HG03108 (cell line): ENCODE data around the gene GTF2F1.
"Not testable (repeated sequence)": the region's sequence is repeated elsewhere in the genome, so short reads cannot be mapped to it uniquely, and the experiment has no call there.

Source experiments
- ATAC-seq: cut with Tn5 transposase; IDR thresholded peaks from one replicate; pipeline ENCODE4 v1.9.1; 2021; ENCODE audit warnings: moderate library complexity; ENCODE audit not compliant: unreplicated experiment

Gene GTF2F1

DNA sequence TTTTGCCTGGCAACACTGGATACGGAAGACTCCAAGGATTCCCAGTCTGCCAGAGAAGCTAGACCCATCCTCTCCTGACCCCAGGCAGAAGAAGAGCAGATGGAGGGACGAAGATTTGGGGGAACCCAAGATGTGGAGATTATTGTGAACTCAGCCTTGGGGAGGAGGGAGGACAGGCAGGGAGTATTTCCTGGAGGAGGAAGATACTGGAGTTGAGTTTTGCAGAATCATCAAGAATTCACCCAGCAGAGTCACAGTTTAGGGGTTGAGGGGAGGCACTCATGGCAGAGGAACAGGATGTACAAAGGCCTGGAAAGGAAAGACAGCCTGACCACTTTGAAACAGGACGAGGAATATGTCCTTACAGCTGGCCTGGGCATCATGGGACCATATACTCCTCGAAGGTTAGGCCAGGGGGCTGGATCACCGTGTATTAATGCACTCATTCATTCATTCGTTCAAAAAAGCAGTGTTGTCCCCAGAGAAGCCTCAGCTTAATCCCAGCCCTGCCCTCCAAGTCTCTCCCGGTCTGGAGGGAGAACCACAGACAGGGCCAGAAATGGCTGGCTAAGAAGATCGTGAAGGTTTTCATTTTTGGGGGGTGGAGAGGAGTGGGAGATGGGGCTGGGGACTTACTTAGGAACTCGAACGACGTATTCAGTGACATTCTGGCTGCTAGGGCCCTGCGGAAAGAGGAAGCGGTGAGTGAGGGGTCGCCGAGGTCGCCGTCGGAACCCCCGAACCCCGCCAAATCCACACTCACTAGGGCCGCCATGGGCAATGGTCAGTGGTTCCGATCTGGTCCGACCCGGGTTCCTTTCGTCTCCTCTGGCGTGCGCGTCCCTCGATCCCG lies 517 bp downstream of the GTF2F1 start:
- no peak for ATAC-seq

GRCh38 chr19:6387372-6387771 lies 5.6 kb downstream of the GTF2F1 start:
- no peak for ATAC-seq

DNA sequence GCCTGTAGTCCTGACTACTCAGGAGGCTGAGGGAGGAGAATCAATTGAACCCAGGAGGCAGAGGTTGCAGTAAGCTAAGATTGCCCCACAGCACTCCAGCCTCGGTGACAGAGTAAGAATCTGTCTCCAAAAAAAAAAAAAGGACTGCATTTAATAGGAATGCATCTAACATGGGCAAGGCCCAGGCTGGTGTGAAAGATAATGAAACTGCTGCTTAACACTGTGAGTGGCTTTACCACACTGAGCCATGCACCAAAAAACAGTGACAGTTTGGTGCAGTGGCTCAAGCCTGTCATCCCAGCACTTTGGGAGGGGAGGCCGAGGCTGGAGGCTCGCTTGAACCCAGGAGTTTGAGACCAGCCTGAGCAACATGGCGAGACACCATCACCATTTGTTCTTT lies 8.6 kb downstream of the GTF2F1 start:
- ATAC-seq, result no peak

DNA sequence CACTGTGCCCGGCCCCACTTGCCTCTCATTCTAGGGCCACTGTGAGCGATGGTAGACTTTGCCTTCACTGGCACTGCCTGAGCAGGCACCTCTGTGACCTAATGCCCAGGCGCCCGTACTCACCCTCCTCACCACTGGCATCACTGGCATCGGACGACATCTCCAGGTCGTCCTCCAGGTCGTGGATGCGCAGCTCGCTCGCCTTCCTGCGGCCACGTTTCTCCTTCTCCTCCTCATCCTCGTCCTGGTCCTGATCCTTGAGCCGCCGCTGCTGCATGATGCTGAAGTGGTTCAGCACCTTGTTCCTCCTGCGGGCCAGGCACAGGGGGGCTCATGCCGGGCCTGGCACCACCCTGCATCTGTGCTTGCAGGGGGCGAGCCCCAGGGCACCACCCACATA lies 9.8 kb downstream of the GTF2F1 start:
- no peak for ATAC-seq

GRCh38 chr19:6381030-6381750 lies 11.8 kb downstream of the GTF2F1 start:
- ATAC-seq, result no peak

- no peak for ATAC-seq
Observed at GRCh38 chr19:6379744-6380143, 13.2 kb downstream of the GTF2F1 start.

GRCh38 chr19:6378486-6378885 lies 14.5 kb downstream of the GTF2F1 start:
- no peak for ATAC-seq

- ATAC-seq, result no peak
Observed at GRCh38 chr19:6378041-6378440, 14.9 kb downstream of the GTF2F1 start.

- no peak for ATAC-seq
Observed at GRCh38 chr19:6376512-6377190, 16.3 kb downstream of the GTF2F1 start.

- ATAC-seq, result no peak
Observed at GRCh38 chr19:6375411-6376010, 17.5 kb downstream of the GTF2F1 start, which contains the start of gene PSPN. TSS of gene PSPN (minus strand) at chr19:6375933. CDS start at chr19:6375849, 84 bp downstream.

DNA sequence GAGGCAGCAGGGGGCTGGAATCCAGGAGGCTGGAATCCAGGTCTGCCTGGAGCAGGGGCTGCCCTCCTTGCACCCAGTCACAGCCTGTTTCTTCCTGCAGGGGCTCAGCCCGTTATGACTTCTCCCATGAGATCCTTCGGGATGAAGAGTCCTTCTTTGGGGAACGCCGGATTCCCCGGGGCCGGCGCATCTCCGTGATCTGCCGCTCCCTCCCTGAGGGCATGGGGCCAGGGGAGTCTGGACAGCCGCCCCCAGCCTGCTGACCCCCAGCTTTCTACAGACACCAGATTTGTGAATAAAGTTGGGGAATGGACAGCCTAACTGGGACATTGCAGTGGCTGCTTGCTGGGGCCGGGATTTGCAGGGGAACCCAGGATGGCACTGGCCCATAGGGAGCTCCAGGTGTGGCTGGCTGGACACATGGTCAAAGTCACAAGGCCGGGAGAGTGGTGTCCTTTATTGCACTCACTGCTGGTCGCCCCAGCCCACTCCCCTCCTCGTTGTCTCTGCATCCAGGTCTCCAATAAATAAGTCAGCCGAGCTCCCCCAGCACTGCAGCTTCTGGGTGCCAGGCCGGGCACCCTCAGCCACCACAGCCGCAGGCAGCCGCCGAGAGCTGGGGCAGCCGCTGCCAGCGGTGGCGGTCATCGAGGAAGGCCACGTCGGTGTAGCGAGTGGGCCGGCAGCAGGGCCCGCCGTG lies 18.1 kb downstream of the GTF2F1 start:
- no peak for ATAC-seq

DNA sequence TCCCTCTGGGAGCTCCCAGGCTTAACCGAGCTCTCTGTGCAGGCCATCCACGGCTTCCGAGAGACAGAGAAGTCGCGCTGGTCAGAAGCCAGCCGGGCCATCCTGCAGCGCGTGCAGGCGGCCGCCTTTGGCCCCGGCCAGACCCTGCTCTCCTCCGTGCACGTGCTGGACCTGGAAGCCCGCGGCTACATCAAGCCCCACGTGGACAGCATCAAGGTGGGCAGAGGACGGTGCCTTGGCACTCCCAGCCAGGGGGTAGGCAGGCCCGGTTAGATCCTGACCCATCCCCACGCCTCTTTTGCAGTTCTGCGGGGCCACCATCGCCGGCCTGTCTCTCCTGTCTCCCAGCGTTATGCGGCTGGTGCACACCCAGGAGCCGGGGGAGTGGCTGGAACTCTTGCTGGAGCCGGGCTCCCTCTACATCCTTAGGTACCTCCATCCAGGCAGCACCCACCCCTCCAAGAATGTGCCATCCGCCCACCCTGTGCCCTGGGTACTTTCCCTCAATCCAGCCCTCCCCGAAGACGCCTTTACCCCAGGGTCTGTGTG lies 18.7 kb downstream of the GTF2F1 start:
- ATAC-seq, result no peak

- ATAC-seq, result no peak
Observed at GRCh38 chr19:6373813-6374108, 19.2 kb downstream of the GTF2F1 start.

- peak; percentile 46 for ATAC-seq
Observed at GRCh38 chr19:6373096-6373812, 19.7 kb downstream of the GTF2F1 start.

DNA sequence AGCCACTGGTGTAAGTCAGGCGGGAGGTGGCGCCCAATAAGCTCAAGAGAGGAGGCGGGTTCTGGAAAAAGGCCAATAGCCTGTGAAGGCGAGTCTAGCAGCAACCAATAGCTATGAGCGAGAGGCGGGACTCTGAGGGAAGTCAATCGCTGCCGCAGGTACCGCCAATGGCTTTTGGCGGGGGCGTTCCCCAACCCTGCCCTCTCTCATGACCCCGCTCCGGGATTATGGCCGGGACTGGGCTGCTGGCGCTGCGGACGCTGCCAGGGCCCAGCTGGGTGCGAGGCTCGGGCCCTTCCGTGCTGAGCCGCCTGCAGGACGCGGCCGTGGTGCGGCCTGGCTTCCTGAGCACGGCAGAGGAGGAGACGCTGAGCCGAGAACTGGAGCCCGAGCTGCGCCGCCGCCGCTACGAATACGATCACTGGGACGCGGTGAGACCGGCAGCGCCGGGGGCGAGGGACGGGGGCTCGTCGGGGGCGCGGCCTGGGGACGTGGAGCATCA lies 20.3 kb downstream of the GTF2F1 start, which contains the start of gene ALKBH7:
Gene ALKBH7, plus strand, starts transcription at position 201 of the 502 bp plus-strand sequence. Its CDS starts 27 bp downstream, at position 228.
- peak; percentile 74 for ATAC-seq

DNA sequence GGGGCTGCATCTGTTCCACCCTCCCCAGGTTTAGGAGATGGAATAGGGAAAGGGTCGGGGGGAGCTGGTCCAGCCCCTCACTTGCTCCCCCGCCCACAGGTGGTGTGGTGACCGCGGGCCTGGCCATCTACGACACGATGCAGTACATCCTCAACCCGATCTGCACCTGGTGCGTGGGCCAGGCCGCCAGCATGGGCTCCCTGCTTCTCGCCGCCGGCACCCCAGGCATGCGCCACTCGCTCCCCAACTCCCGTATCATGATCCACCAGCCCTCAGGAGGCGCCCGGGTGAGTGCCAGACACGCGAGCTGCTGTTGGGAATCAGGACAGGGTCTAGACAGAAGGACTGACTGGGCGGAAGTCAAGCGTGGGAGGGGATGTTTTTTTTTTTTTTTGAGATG lies 28.6 kb downstream of the GTF2F1 start:
- ATAC-seq, result no peak

- ATAC-seq, result no peak
Observed at GRCh38 chr19:6362351-6362801, 30.6 kb downstream of the GTF2F1 start.

DNA sequence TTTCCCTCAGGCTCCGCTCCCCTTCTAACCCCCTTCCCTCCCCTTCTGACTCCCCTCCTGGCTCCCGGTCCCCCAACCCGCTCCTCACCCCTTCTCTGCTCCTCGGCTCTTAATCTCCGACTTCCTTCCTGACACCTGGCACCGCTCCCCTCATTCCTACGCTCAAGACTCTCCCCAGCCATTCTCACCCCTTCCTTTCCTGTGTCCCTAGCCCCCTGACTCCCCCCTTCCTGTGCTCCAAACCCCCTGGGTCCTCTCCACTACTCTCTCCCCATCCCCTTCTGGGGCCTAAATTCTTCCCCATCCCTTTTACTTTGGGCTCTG lies 31.0 kb downstream of the GTF2F1 start:
- no peak for ATAC-seq

DNA sequence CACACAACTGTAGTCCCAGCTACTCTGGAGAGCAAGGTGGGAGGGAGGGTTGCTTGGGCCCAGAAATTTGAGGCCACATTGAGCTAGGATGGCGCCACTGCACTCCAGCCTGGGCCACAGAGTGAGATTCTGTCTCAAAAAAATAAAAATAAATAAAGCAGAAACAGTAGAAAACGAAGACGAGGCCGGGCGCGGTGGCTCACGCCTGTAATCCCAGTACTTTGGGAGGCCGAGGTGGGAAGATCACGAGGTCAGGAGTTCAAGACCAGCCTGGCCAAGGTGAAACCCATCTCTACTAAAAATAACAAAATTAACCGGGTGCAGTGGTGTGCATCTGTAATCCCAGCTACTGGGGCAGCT lies 32.1 kb downstream of the GTF2F1 start:
- not testable (repeated sequence) for ATAC-seq

GRCh38 chr19:6360445-6360844 lies 32.5 kb downstream of the GTF2F1 start:
- ATAC-seq, result not testable (repeated sequence)
